Endothelial cell of coronary artery (primary cell): ENCODE results near the gene FLYWCH2. TPM values are rescaled to one million over a fixed set of nuclear protein-coding genes. Genes with fewer than 3 reads are reported as not detected.

Experiments
- total RNA-seq: library from RNA; depleted of rRNA; stranded (reverse); fragments of >200 nt; gene quantifications from 2 replicates; pipeline ENCODE4 v1.2.3, GENCODE V29; 2014

Gene FLYWCH2
- 36.6 and 50.6 TPM in 2 replicates for total RNA-seq

DNA sequence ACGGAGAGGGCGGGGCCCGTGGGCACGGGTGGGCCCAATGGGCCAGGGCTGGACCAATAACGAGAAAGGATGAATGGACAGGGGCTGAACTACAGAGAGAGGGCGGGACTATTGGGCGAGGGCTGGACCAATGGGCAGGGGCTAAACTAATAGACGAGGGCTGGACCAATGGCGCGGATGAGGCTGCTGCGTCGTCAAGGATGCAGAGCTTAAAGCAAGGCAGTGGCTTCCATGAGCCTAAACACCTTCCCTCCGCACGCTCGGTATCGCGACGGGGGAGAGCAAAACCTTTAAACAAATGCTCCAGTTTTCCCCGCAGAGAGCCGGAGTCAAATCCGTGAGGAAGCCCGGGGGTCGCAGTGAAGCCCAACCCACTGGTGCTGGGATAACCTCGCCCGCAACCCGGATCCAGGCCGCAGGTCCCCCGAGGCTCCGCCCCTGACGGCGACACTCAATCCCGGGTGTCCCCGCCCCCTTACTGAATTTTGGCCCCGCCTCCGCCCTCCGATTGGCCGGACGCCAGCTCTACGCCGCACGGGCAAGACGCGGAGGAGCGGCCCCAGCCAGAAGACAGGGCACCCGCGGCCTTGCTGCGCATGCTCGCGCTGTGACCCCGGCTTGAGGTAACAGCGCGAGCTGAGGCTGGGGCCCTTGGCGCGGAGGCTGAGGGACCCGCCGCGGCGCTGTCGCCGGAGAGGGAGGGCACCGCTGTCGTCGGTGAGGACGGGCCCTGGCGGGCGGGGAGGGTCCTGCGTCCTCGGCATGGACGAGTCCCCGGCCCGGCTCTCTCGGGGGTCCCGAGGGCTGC is at the start of gene FLYWCH2:
TSS of gene FLYWCH2 (plus strand) at position 566 of the 808 bp plus-strand sequence. CDS start 13,235 bp downstream, outside the sequence.

GRCh38 chr16:2857451-2858244 is 25.4 kb upstream of the FLYWCH2 start, which contains the start of gene PRSS22:
TSS of gene PRSS22 (minus strand) at chr16:2858170. CDS start at chr16:2858104, 66 bp downstream.

GRCh38 chr16:2911638-2912329 is 28.8 kb downstream of the FLYWCH2 start, which contains the start of gene FLYWCH1:
TSS of gene FLYWCH1 (plus strand) at chr16:2911931. CDS start at chr16:2929686, 17,755 bp downstream.

Other genes with a start within 250 kb of the FLYWCH2 start
- 19.9 and 21.6 TPM in 2 replicates for gene KCTD5, start 200.7 kb upstream of the FLYWCH2 start, total RNA-seq
- 0.09 and 0.28 TPM in 2 replicates for gene PRSS27, start 163.0 kb upstream of the FLYWCH2 start, total RNA-seq
- 36.8 and 59.9 TPM in 2 replicates for gene SRRM2, start 130.6 kb upstream of the FLYWCH2 start, total RNA-seq
- gene ELOB, start 105.9 kb upstream of the FLYWCH2 start, total RNA-seq: 386 and 446 TPM in 2 replicates
- gene PRSS33, start 95.7 kb upstream of the FLYWCH2 start, total RNA-seq: not detected in 2 replicates
- gene PRSS41, start 84.7 kb upstream of the FLYWCH2 start, total RNA-seq: not detected in 2 replicates
- not detected in 2 replicates for gene PRSS21, start 66.0 kb upstream of the FLYWCH2 start, total RNA-seq
- 0.09 and 1.9 TPM in 2 replicates for gene ZG16B, start 52.9 kb upstream of the FLYWCH2 start, total RNA-seq
- gene PRSS22, start 25.0 kb upstream of the FLYWCH2 start, total RNA-seq: not detected in 2 replicates
- gene FLYWCH1, start 28.7 kb downstream of the FLYWCH2 start, total RNA-seq: 26.1 and 35.3 TPM in 2 replicates
- not detected in 2 replicates for gene KREMEN2, start 81.1 kb downstream of the FLYWCH2 start, total RNA-seq
- gene PAQR4, start 86.1 kb downstream of the FLYWCH2 start, total RNA-seq: 7.1 and 12.1 TPM in 2 replicates
- gene PKMYT1, start 97.2 kb downstream of the FLYWCH2 start, total RNA-seq: 3.0 and 4.2 TPM in 2 replicates
- not detected in 2 replicates for gene CLDN9, start 129.7 kb downstream of the FLYWCH2 start, total RNA-seq
- not detected in 2 replicates for gene CLDN6, start 135.0 kb downstream of the FLYWCH2 start, total RNA-seq
- gene TNFRSF12A, start 137.2 kb downstream of the FLYWCH2 start, total RNA-seq: 136 and 230 TPM in 2 replicates
- gene HCFC1R1, start 140.7 kb downstream of the FLYWCH2 start, total RNA-seq: 6.1 and 10.1 TPM in 2 replicates
- gene THOC6, start 140.8 kb downstream of the FLYWCH2 start, total RNA-seq: 23.6 and 23.8 TPM in 2 replicates
- gene BICDL2, start 153.7 kb downstream of the FLYWCH2 start, total RNA-seq: not detected in 2 replicates
- under 0.01 TPM in 2 replicates for gene MMP25, start 163.3 kb downstream of the FLYWCH2 start, total RNA-seq
- 55.7 and 123 TPM in 2 replicates for gene IL32, start 182.4 kb downstream of the FLYWCH2 start, total RNA-seq
- 0.19 TPM in 1 of 2 replicates, not detected in the other for gene ZSCAN10, start 216.1 kb downstream of the FLYWCH2 start, total RNA-seq
- gene ZNF205, start 229.4 kb downstream of the FLYWCH2 start, total RNA-seq: 22.9 and 23.2 TPM in 2 replicates